Neutrophil (primary cell): ENCODE measurements around the gene BCAS4.

Experiments
- H3K27ac ChIP-seq: fragments of 200-600 bp; sonication (generic); 2 replicates; pipeline ENCODE4 v1.5.1; 2016; ENCODE audit warnings: mild to moderate bottlenecking, moderate library complexity
- H3K27me3 ChIP-seq: fragments of 200-600 bp; sonication (generic); 2 replicates; pipeline ENCODE4 v1.6.0; 2016; ENCODE audit warnings: mild to moderate bottlenecking
- H3K36me3 ChIP-seq: fragments of 200-600 bp; sonication (generic); 2 replicates; pipeline ENCODE4 v1.5.1; 2017
- H3K4me1 ChIP-seq, 2 experiments: fragments of 200-600 bp in 1 of 2; sonication (generic) in 1 of 2; 1 replicate in 1 of 2; 2 replicates in 1 of 2; pipeline versions ENCODE4 v1.5.1 to v1.6.1; 2013 to 2016; ENCODE audit warnings: low read depth in 1 of 2, low read length in 1 of 2, mild to moderate bottlenecking in 1 of 2, moderate library complexity in 1 of 2; ENCODE audit not compliant: control insufficient read depth in 1 of 2, insufficient read depth in 1 of 2
- H3K4me3 ChIP-seq, 2 experiments: fragments of 200-600 bp in 1 of 2; sonication (generic) in 1 of 2; 1 replicate in 1 of 2; 2 replicates in 1 of 2; pipeline ENCODE4 v1.5.1; 2013 to 2016; ENCODE audit warnings: low read depth in 1 of 2, low read length in 1 of 2, mild to moderate bottlenecking in 1 of 2, moderate library complexity in 1 of 2
- H3K9me3 ChIP-seq: fragments of 200-600 bp; sonication (generic); 2 replicates; pipeline ENCODE4 v1.5.1; 2016
- CTCF ChIP-seq: fragments of 200-600 bp; sonication (generic); IDR thresholded peaks from 2 replicates; pipeline ENCODE4 v1.5.1; 2016; ENCODE audit warnings: antibody characterized with exemption

Gene BCAS4

GRCh38 chr20:50783903-50784302, 11.0 kb upstream of the BCAS4 start:
- H3K4me1 ChIP-seq, result peaks cover 0 to 3% of the 10 kb centered on the region in 2 experiments
- no peaks in the 10 kb centered on the region for H3K36me3 ChIP-seq
- no peaks in the 10 kb centered on the region for H3K9me3 ChIP-seq
- H3K27ac ChIP-seq, result no peak overlapping the region
- H3K27me3 ChIP-seq, result no peaks in the 10 kb centered on the region
- no peak overlapping the region for H3K4me3 ChIP-seq
- no peak for TF ChIP-seq CTCF

- no peak overlapping the region for H3K4me3 ChIP-seq
- H3K4me1 ChIP-seq, result peaks cover 0 to 4% of the 10 kb centered on the region in 2 experiments
- no peaks in the 10 kb centered on the region for H3K9me3 ChIP-seq
- H3K36me3 ChIP-seq, result no peaks in the 10 kb centered on the region
- TF ChIP-seq CTCF, result no peak
- no peak overlapping the region for H3K27ac ChIP-seq
- no peaks in the 10 kb centered on the region for H3K27me3 ChIP-seq
Measured at GRCh38 chr20:50784464-50784863, 10.4 kb upstream of the BCAS4 start.

- no peak for TF ChIP-seq CTCF
- H3K4me1 ChIP-seq, result peaks cover 5 to 11% of the 10 kb centered on the region in 2 experiments
Measured at GRCh38 chr20:50786703-50787102, 8.2 kb upstream of the BCAS4 start.

GRCh38 chr20:50787181-50787580, 7.7 kb upstream of the BCAS4 start:
- H3K36me3 ChIP-seq, result no peaks in the 10 kb centered on the region
- peaks cover 5 to 11% of the 10 kb centered on the region in 2 experiments for H3K4me1 ChIP-seq
- H3K27me3 ChIP-seq, result no peaks in the 10 kb centered on the region
- H3K9me3 ChIP-seq, result no peaks in the 10 kb centered on the region
- H3K27ac ChIP-seq, result no peak overlapping the region
- H3K4me3 ChIP-seq, result no peak overlapping the region
- TF ChIP-seq CTCF, result no peak

More at GRCh38 chr20:50786703-50787102, 8.2 kb upstream of the BCAS4 start:
- no peaks in the 10 kb centered on the region for H3K27me3 ChIP-seq
- H3K4me3 ChIP-seq, result no peak overlapping the region
- H3K36me3 ChIP-seq, result no peaks in the 10 kb centered on the region
- H3K9me3 ChIP-seq, result no peaks in the 10 kb centered on the region
- H3K27ac ChIP-seq, result no peak overlapping the region

- Histone ChIP-seq H3K4me3 (no peak overlapping the region), H3K9me3 (no peaks in the 10 kb centered on the region), H3K36me3 (no peaks in the 10 kb centered on the region), H3K27ac (no peak overlapping the region), H3K27me3 (peaks cover 7% of the 10 kb centered on the region), H3K4me1 (peaks cover 5 to 11% of the 10 kb centered on the region in 2 experiments)
- no peak for TF ChIP-seq CTCF
Measured at GRCh38 chr20:50788045-50788991, 6.5 kb upstream of the BCAS4 start.
